H9 (cell line): ENCODE data around the gene SPRY4. TPM values are rescaled to one million over a fixed set of nuclear protein-coding genes. Genes with fewer than 3 reads are reported as not detected.

ENCODE experiments used
- DNase-seq: peaks from one replicate; pipeline ENCODE4 v3.0.0-alpha.2; 2017
- H2AFZ ChIP-seq: one replicate; pipeline ENCODE4 v1.6.1; 2013; ENCODE audit warnings: mild to moderate bottlenecking, low read length, control low read depth, moderate library complexity
- H2AK5ac ChIP-seq: 2 replicates; pipeline ENCODE4 v1.6.1; 2013; ENCODE audit warnings: low read length, control low read depth, mixed read lengths; ENCODE audit not compliant: insufficient read length
- H2BK120ac ChIP-seq: one replicate; pipeline ENCODE4 v1.6.1; 2013; ENCODE audit warnings: low read depth, mild to moderate bottlenecking, low read length, control low read depth, inconsistent platforms; ENCODE audit not compliant: poor library complexity, severe bottlenecking
- H2BK12ac ChIP-seq: 2 replicates; pipeline ENCODE4 v1.6.1; 2013; ENCODE audit warnings: low read length, control low read depth, mixed read lengths, low read depth; ENCODE audit not compliant: insufficient read length
- H2BK15ac ChIP-seq: 2 replicates; pipeline ENCODE4 v1.6.1; 2013; ENCODE audit warnings: low read depth, low read length, control low read depth
- H2BK20ac ChIP-seq: one replicate; pipeline ENCODE4 v1.6.1; 2013; ENCODE audit warnings: low read depth, mild to moderate bottlenecking, low read length, control low read depth, inconsistent platforms; ENCODE audit not compliant: poor library complexity, severe bottlenecking
- H2BK5ac ChIP-seq: 2 replicates; pipeline ENCODE4 v1.6.1; 2013; ENCODE audit warnings: low read length, control low read depth, mixed read lengths; ENCODE audit not compliant: insufficient read length
- H3K14ac ChIP-seq: 2 replicates; pipeline ENCODE4 v1.6.1; 2013; ENCODE audit warnings: low read length, control low read depth; ENCODE audit not compliant: insufficient read depth
- H3K18ac ChIP-seq: 2 replicates; pipeline ENCODE4 v1.6.1; 2013; ENCODE audit warnings: low read depth, mild to moderate bottlenecking, mixed read lengths, low read length, control low read depth; ENCODE audit not compliant: insufficient read length
- H3K23ac ChIP-seq: 2 replicates; pipeline ENCODE4 v1.6.1; 2013; ENCODE audit warnings: low read length, control low read depth, mixed read lengths, low read depth; ENCODE audit not compliant: insufficient read length
- H3K23me2 ChIP-seq: 2 replicates; pipeline ENCODE4 v1.6.1; 2013; ENCODE audit warnings: low read depth, mild to moderate bottlenecking, mixed read lengths, low read length, control low read depth; ENCODE audit not compliant: insufficient read length, poor library complexity, severe bottlenecking
- H3K27ac ChIP-seq: 2 replicates; pipeline ENCODE4 v1.5.1; 2013; ENCODE audit warnings: low read length, control low read depth, mixed read lengths, low read depth; ENCODE audit not compliant: insufficient read length
- H3K27me3 ChIP-seq: 2 replicates; pipeline ENCODE4 v1.6.1; 2013; ENCODE audit warnings: low read length, control low read depth, inconsistent platforms; ENCODE audit not compliant: insufficient read depth
- H3K4ac ChIP-seq: 2 replicates; pipeline ENCODE4 v1.6.1; 2013; ENCODE audit warnings: low read depth, mild to moderate bottlenecking, control low read depth, inconsistent platforms, low read length, moderate library complexity
- H3K4me1 ChIP-seq: 2 replicates; pipeline ENCODE4 v1.6.1; 2013; ENCODE audit warnings: low read length, control low read depth, inconsistent platforms; ENCODE audit not compliant: insufficient read depth
- H3K4me2 ChIP-seq: 2 replicates; pipeline ENCODE4 v1.6.1; 2013; ENCODE audit warnings: low read length, control low read depth, mixed read lengths; ENCODE audit not compliant: insufficient read length, insufficient read depth
- H3K56ac ChIP-seq: 2 replicates; pipeline ENCODE4 v1.6.1; 2013; ENCODE audit warnings: low read depth, mild to moderate bottlenecking, mixed read lengths, low read length, control low read depth; ENCODE audit not compliant: insufficient read length
- H3K79me1 ChIP-seq: 2 replicates; pipeline ENCODE4 v1.6.1; 2013; ENCODE audit warnings: low read depth, mild to moderate bottlenecking, moderate library complexity, low read length, control low read depth, inconsistent platforms; ENCODE audit not compliant: insufficient read depth, poor library complexity, severe bottlenecking
- H3K79me2 ChIP-seq: 2 replicates; pipeline ENCODE4 v1.6.1; 2013; ENCODE audit warnings: low read length, control low read depth, inconsistent platforms; ENCODE audit not compliant: insufficient read depth
- H3K9ac ChIP-seq: 2 replicates; pipeline ENCODE4 v1.6.1; 2013; ENCODE audit warnings: low read length, control low read depth, mixed read lengths; ENCODE audit not compliant: insufficient read length; ENCODE audit errors: extremely low read depth
- H3K9me3 ChIP-seq: one replicate; pipeline ENCODE4 v1.6.1; 2013; ENCODE audit warnings: low read depth, low read length, inconsistent platforms; ENCODE audit not compliant: control insufficient read depth
- H3T11ph ChIP-seq: one replicate; pipeline ENCODE4 v1.6.1; 2013; ENCODE audit warnings: mild to moderate bottlenecking, low read length, control low read depth, inconsistent platforms
- H4K20me1 ChIP-seq: one replicate; pipeline ENCODE4 v1.6.1; 2013; ENCODE audit not compliant: control insufficient read depth, insufficient read length, insufficient read depth
- H4K5ac ChIP-seq: 2 replicates; pipeline ENCODE4 v1.6.1; 2013; ENCODE audit warnings: low read depth, mild to moderate bottlenecking, mixed read lengths, low read length, control low read depth; ENCODE audit not compliant: insufficient read length
- H4K8ac ChIP-seq: replicated peaks from 2 replicates; pipeline ENCODE4 v1.6.1; 2013; ENCODE audit warnings: low read length, control low read depth, mixed read lengths, low read depth; ENCODE audit not compliant: insufficient read length
- H4K91ac ChIP-seq: 2 replicates; pipeline ENCODE4 v1.6.1; 2013; ENCODE audit warnings: low read depth, mild to moderate bottlenecking, moderate library complexity, mixed read lengths, low read length, control low read depth; ENCODE audit not compliant: insufficient read length
- H3K27ac Mint-ChIP-seq, 3 experiments: 2 replicates in 2 of 3; 3 replicates in 1 of 3; pipeline ENCODE4 v1.8.0; 2020 to 2021; ENCODE audit warnings: mixed read lengths in 3 of 3, mild to moderate bottlenecking in 1 of 3, moderate library complexity in 1 of 3
- H3K27me3 Mint-ChIP-seq: 2 replicates; pipeline ENCODE4 v1.8.0; 2021; ENCODE audit warnings: low read depth, mild to moderate bottlenecking, moderate library complexity, mixed read lengths
- H3K36me3 Mint-ChIP-seq, 3 experiments: 2 replicates in 2 of 3; 3 replicates in 1 of 3; pipeline ENCODE4 v1.8.0; 2020 to 2021; ENCODE audit warnings: low read depth in 3 of 3, mixed read lengths in 3 of 3; ENCODE audit not compliant: insufficient read depth in 1 of 3
- H3K4me1 Mint-ChIP-seq, 2 experiments: 2 replicates each; pipeline ENCODE4 v1.8.0; 2020; ENCODE audit warnings: mixed read lengths in 2 of 2
- H3K4me3 Mint-ChIP-seq, 2 experiments: 2 replicates in 1 of 2; 3 replicates in 1 of 2; pipeline ENCODE4 v1.8.0; 2020 to 2021; ENCODE audit warnings: mild to moderate bottlenecking in 2 of 2, mixed read lengths in 2 of 2, moderate library complexity in 1 of 2
- H3K9me3 Mint-ChIP-seq, 2 experiments: 2 replicates in 1 of 2; 3 replicates in 1 of 2; pipeline ENCODE4 v1.8.0; 2020; ENCODE audit warnings: mild to moderate bottlenecking in 2 of 2, mixed read lengths in 2 of 2, moderate library complexity in 1 of 2
- WGBS: extraction: QIAGEN DNeasy Blood & Tissue Kit; methylation state at CpG from one replicate; pipeline ENCODE4 v1.1.7; 2013; ENCODE audit warnings: missing lambda C conversion rate, low lambda C conversion rate, mixed read lengths; ENCODE audit not compliant: insufficient read length; ENCODE audit errors: extremely low coverage; 5-methylcytosine and 5-hydroxymethylcytosine counted together
- total RNA-seq: library from RNA; stranded (reverse); gene quantifications from 2 replicates; pipeline ENCODE4 v1.2.1, GENCODE V29; 2021
- TF ChIP-seq, protein P1 (sequence below): fragments of 200-600 bp; sonication (generic); conservative IDR thresholded peaks from 3 replicates; pipeline ENCODE4 v1.8.0; 2021; ENCODE audit warnings: antibody characterized with exemption, mild to moderate bottlenecking

Gene SPRY4
- total RNA-seq, 1 experiment from 2014 or later: 92.4 TPM

- Mint-ChIP-seq H3K4me1 (peaks cover 40 to 57% of the 10 kb centered on the region in 2 experiments), H3K9me3 (no peaks in the 10 kb centered on the region), H3K27ac (peak overlapping the region; percentile 58 to 98 (median 96); a peak in 5 of 7 replicates), H3K4me3 (peak overlapping the region; percentile 44 to 67), H3K27me3 (peaks cover 12% of the 10 kb centered on the region), H3K36me3 (peaks cover 0 to 3% (median 0%) of the 10 kb centered on the region in 3 experiments; a peak in 1 of 7 replicates)
- H3T11ph ChIP-seq: no peak overlapping the region
- no peak overlapping the region for H2BK120ac ChIP-seq
- no peak overlapping the region for H2BK5ac ChIP-seq
- peak overlapping the region; percentile 20; the same call in 1 of the 2 replicates for H3K4ac ChIP-seq
- H2BK20ac ChIP-seq: no peak overlapping the region
- H3K4me2 ChIP-seq: peak overlapping the region; percentile 55
- H3K56ac ChIP-seq: no peak overlapping the region
- no peak for DNase-seq
- no peaks in the 10 kb centered on the region for H3K79me1 ChIP-seq
- no peaks in the 10 kb centered on the region for H3K79me2 ChIP-seq
- H2BK12ac ChIP-seq: peak overlapping the region; percentile 91
- H2BK15ac ChIP-seq: no peak overlapping the region
- peak overlapping the region; percentile 95 for H4K5ac ChIP-seq
- peak overlapping the region; percentile 21 for H4K91ac ChIP-seq
- TF ChIP-seq, protein P1, sequence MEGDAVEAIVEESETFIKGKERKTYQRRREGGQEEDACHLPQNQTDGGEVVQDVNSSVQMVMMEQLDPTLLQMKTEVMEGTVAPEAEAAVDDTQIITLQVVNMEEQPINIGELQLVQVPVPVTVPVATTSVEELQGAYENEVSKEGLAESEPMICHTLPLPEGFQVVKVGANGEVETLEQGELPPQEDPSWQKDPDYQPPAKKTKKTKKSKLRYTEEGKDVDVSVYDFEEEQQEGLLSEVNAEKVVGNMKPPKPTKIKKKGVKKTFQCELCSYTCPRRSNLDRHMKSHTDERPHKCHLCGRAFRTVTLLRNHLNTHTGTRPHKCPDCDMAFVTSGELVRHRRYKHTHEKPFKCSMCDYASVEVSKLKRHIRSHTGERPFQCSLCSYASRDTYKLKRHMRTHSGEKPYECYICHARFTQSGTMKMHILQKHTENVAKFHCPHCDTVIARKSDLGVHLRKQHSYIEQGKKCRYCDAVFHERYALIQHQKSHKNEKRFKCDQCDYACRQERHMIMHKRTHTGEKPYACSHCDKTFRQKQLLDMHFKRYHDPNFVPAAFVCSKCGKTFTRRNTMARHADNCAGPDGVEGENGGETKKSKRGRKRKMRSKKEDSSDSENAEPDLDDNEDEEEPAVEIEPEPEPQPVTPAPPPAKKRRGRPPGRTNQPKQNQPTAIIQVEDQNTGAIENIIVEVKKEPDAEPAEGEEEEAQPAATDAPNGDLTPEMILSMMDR: no peak
- no peak overlapping the region for H2AK5ac ChIP-seq
- H3K9ac ChIP-seq: peak overlapping the region; percentile 42
- WGBS: no CpG with 5 or more reads among the region's 14 CpGs
- peak overlapping the region; percentile 91 for H3K18ac ChIP-seq
- no peak overlapping the region for H3K23ac ChIP-seq
- H3K9me3 ChIP-seq: no peaks in the 10 kb centered on the region
- peak overlapping the region; percentile 91 for H3K14ac ChIP-seq
- peak overlapping the region; percentile 91 for H3K27ac ChIP-seq
- peak overlapping the region; percentile 35 for H4K8ac ChIP-seq
- H2AFZ ChIP-seq: no peak overlapping the region
- peaks cover 17% of the 10 kb centered on the region for H3K4me1 ChIP-seq
- H3K23me2 ChIP-seq: peaks cover 5% of the 10 kb centered on the region
- no peaks in the 10 kb centered on the region for H3K27me3 ChIP-seq
- no peaks in the 10 kb centered on the region for H4K20me1 ChIP-seq
Observed at GRCh38 chr5:142357469-142358090, 32.8 kb upstream of the SPRY4 start.
